ENCODE data around the gene MAT1A. TPM values are rescaled to one million over a fixed set of nuclear protein-coding genes. Genes with fewer than 3 reads are reported as not detected.

Gene MAT1A
- total and polyA plus RNA-seq, 12 donors, result 0.11 to 1.8 (median 0.26) TPM; not detected in 7

DNA sequence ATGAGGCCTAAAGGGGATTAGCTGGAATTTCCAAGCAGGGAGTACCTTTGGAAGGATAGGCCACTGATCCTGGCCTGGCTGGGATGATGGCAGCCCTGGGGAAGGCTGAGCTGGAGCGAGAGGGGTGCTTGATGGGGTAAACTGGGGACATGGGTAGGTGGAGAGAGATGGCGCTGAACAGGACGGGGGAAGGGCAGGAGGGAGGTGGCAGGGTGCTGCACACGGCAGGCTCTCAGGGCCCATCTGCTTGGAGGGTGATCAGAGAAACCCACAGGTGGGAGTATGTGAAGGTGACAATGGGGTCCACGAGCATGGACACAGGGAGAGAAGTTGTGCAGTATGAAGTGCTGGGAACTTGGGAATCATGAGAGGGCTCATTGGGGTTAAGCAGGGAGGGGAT lies 10.3 kb downstream of the MAT1A start:
- Histone ChIP-seq H3K4me3 (no peak overlapping the region), H3K27ac (no peak overlapping the region), H3K36me3 (no peaks in the 10 kb centered on the region), H3K9me3 (no peaks in the 10 kb centered on the region), H3K4me1 (peaks cover 0 to 14% (median 4%) of the 10 kb centered on the region in 9 donors), H3K27me3 (no peaks in the 10 kb centered on the region)
- no peak for DNase-seq
- intact Hi-C loops (cut with DNase I), result no loop called here
- 93% methylated on average over 5 of the region's 5 CpGs for WGBS, 2 donors
- TF ChIP-seq, protein P1, sequence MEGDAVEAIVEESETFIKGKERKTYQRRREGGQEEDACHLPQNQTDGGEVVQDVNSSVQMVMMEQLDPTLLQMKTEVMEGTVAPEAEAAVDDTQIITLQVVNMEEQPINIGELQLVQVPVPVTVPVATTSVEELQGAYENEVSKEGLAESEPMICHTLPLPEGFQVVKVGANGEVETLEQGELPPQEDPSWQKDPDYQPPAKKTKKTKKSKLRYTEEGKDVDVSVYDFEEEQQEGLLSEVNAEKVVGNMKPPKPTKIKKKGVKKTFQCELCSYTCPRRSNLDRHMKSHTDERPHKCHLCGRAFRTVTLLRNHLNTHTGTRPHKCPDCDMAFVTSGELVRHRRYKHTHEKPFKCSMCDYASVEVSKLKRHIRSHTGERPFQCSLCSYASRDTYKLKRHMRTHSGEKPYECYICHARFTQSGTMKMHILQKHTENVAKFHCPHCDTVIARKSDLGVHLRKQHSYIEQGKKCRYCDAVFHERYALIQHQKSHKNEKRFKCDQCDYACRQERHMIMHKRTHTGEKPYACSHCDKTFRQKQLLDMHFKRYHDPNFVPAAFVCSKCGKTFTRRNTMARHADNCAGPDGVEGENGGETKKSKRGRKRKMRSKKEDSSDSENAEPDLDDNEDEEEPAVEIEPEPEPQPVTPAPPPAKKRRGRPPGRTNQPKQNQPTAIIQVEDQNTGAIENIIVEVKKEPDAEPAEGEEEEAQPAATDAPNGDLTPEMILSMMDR (IDR thresholded peaks at IDR 0.05), result no peak
- no peak for ATAC-seq

DNA sequence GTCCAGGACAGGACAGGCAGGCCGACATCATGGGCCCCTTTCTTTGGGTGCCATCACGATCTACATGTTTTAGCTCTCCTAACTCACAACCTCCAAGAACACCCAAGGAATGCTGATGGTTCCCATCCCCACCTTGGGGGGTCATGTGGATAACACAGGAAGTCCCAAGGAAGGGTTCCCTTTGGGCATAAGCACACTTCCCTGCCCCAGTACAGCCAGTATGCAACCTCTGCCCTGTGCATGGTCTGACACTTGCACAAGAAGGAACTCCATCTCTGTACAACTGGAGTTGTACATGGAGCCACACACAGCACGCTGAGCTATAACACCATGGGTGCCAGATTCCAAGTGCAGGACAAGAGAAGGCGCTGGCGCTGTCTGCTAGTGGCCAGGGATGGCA lies 11.0 kb downstream of the MAT1A start:
- Histone ChIP-seq H3K4me3 (no peak overlapping the region), H3K9me3 (no peaks in the 10 kb centered on the region), H3K36me3 (no peaks in the 10 kb centered on the region), H3K27me3 (no peaks in the 10 kb centered on the region), H3K4me1 (peaks cover 0 to 14% (median 4%) of the 10 kb centered on the region in 9 donors), H3K27ac (no peak overlapping the region)
- intact Hi-C loops (cut with DNase I), result no loop called here
- ATAC-seq (no peak), DNase-seq (no peak)
- WGBS, 2 donors, result 95% methylated on average over 5 of the region's 5 CpGs
- TF ChIP-seq, protein P1 (IDR thresholded peaks at IDR 0.05), result no peak

DNA sequence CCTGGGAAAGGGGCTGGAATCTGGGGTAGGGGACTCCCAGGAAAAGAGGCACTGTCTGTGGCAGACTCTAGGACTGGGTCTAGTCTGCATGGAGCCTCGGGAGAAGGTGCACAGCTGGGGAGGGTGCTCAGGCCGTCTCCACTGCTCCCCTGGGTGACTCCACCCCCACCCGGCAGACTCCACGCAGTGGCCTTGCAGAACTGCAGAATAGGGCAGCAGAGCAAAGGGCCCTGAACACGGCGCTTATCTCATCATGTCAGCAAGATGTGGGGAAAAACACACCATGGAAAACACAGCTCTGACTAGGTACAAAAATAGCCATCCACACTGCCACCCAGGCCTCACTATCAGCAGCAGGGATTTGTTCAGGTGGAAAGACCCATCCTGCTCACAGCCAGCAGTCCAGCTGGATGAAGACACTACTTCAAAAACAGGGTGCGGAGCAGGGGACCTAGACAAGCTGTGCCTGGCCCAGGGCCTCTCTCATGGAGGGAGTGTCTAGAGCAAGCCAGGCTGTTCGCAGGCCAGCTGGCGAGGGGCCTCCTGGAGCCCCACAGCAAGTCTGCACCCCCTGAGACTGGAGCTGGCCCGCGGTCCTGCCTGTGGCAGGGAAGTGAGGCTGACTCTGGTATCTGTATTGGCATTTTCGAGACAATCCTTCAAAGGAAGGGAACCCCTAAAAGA lies 11.7 kb downstream of the MAT1A start:
- peak in 7 of 8 donors; percentile 39 to 82 (median 59) for ATAC-seq
- intact Hi-C loops (cut with DNase I), result no loop called here
- H3K9me3 ChIP-seq, result no peaks in the 10 kb centered on the region
- no peak for DNase-seq
- peaks cover 0 to 14% (median 4%) of the 10 kb centered on the region in 9 donors for H3K4me1 ChIP-seq
- H3K27ac ChIP-seq, result peak overlapping the region in 3 of 10 donors; percentile 34 to 40 (median 39)
- 30 to 40% methylated on average over 12 of the region's 12 CpGs for WGBS, 2 donors
- TF ChIP-seq, protein P1 (IDR thresholded peaks at IDR 0.05), result no peak
- H3K36me3 ChIP-seq, result no peaks in the 10 kb centered on the region
- H3K4me3 ChIP-seq, result no peak overlapping the region
- H3K27me3 ChIP-seq, result no peaks in the 10 kb centered on the region

DNA sequence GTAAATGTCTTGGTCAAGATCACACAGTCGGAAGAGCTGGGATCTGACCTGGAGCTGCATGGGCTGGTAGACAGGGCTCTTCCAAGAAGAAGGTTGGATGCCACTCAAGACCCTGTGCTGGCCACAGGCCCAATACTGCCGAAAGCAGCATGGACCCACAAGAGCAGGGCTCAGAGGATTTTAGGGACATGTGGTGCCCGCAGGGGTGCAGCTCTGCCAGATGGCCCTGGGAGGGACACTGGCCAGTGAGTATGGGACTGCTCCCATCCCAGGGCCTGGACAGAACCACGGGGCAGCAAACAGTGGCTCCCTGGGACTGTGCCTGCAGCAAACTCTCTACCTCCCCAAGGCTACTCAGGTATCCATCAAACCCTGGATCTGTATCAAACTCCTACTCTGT lies 12.4 kb downstream of the MAT1A start:
- H3K4me3 ChIP-seq, result no peak overlapping the region
- no peaks in the 10 kb centered on the region for H3K27me3 ChIP-seq
- H3K4me1 ChIP-seq, result peaks cover 0 to 14% (median 4%) of the 10 kb centered on the region in 9 donors
- no peaks in the 10 kb centered on the region for H3K36me3 ChIP-seq
- peak overlapping the region in 1 of 10 donors; percentile 34 for H3K27ac ChIP-seq
- TF ChIP-seq, protein P1 (IDR thresholded peaks at IDR 0.05), result no peak
- DNase-seq (no peak), ATAC-seq (no peak)
- WGBS, 2 donors, result 88 to 92% methylated on average over 4 of the region's 4 CpGs
- H3K9me3 ChIP-seq, result no peaks in the 10 kb centered on the region
- intact Hi-C loops (cut with DNase I), result no loop called here

Data from heart right ventricle (tissue), 16 donors.